Colonic mucosa (tissue), 4 donors: ENCODE results near the gene SIM2. TPM values are rescaled to one million over a fixed set of nuclear protein-coding genes. Genes with fewer than 3 reads are reported as not detected.

Source experiments
- DNase-seq: peaks from one replicate; pipeline ENCODE4 v3.0.0-alpha.2; 2020
- H3K27ac ChIP-seq: fragments of 200-600 bp; one replicate; pipeline ENCODE4 v1.8.0; 2021
- H3K27me3 ChIP-seq: fragments of 200-600 bp; one replicate; pipeline ENCODE4 v1.8.0; 2021
- H3K36me3 ChIP-seq: fragments of 200-600 bp; one replicate; pipeline ENCODE4 v1.8.0; 2021
- H3K4me1 ChIP-seq: fragments of 200-600 bp; one replicate; pipeline ENCODE4 v1.8.0; 2021; ENCODE audit warnings: mild to moderate bottlenecking
- H3K4me3 ChIP-seq: fragments of 200-600 bp; one replicate; pipeline ENCODE4 v1.8.0; 2021
- H3K9ac ChIP-seq, 2 donors: one replicate each; pipeline ENCODE4 v1.7.0; 2013; ENCODE audit warnings: control low read depth in 2 of 2, low read depth in 2 of 2, low read length in 2 of 2
- H3K9me3 ChIP-seq: fragments of 200-600 bp; one replicate; pipeline ENCODE4 v1.8.0; 2021
- intact Hi-C: fragments of 100-400 bp; cut with DNase I; formaldehyde crosslinking; loops from one replicate; pipeline ENCODE4 v1.14.1; 2022
- total RNA-seq, 2 donors: library from RNA; stranded (reverse); fragmentation: NEBNext Ultra II Directional in 1 of 2; extraction: Animal tissue kit (Norgen Biotek cat#: 25700) in 1 of 2; gene quantifications; one replicate each; pipeline ENCODE4 v1.2.1, GENCODE V29; 2021
- TF ChIP-seq, protein P1 (sequence below): fragments of 200-600 bp; IDR thresholded peaks from one replicate; pipeline ENCODE4 v1.8.0; 2022; ENCODE audit warnings: antibody characterized with exemption, mild to moderate bottlenecking
- donor health status: healthy.
- donor health status: DM: no; HTN: no; CAD: no.
- donor health status: DM: no; HTN: no; CAD: no.

SIM2 gene
- total RNA-seq, 2 donors from 2014 or later = 0.07 to 0.08 TPM

DNA sequence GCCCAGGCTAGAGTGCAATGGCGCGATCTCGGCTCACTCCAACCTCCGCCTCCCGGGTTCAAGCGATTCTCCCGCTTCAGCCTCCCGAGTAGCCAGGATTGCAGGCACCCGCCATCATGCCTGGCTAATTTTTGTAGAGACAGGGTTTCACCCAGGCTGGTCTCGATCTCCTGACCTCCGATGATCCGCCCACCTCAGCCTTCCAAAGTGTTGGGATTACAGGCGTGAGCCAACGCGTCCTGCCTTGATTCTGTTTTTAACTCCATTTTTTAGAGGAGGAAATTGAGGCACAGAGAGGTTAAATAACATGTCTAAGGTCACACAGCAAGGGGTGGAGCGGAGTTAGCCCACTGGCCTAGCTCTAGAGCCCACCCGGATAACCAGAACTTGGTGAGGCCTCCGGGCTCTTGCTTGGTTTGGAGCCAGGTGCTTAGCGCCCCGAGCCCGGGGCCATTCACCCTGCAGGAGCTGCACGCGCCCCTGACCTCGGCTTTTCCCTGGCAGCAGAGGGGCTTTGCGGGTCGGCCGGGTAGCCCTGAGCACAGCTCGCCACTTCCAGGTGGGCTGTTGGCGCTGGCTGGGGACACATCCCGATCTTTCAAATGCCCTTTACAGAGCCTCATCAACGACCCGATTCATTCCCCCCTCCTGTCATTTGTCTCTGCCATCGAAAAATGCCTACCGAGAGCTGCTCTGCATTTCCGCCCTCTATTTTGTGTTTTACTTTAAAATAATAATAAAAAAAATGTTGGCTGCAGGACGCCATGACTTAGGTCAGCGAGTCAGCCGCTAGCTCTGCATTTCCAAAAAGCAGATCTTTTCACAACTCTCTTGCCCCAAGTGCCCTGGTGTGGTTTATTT is 11.2 kb downstream of the SIM2 start:
- Histone ChIP-seq H3K27me3 (peaks cover 81% of the 10 kb centered on the region), H3K36me3 (no peaks in the 10 kb centered on the region), H3K27ac (no peak overlapping the region), H3K4me3 (no peak overlapping the region), H3K9me3 (no peaks in the 10 kb centered on the region), H3K9ac (no peak overlapping the region), H3K4me1 (peaks cover 8% of the 10 kb centered on the region)
- TF ChIP-seq, protein P1, sequence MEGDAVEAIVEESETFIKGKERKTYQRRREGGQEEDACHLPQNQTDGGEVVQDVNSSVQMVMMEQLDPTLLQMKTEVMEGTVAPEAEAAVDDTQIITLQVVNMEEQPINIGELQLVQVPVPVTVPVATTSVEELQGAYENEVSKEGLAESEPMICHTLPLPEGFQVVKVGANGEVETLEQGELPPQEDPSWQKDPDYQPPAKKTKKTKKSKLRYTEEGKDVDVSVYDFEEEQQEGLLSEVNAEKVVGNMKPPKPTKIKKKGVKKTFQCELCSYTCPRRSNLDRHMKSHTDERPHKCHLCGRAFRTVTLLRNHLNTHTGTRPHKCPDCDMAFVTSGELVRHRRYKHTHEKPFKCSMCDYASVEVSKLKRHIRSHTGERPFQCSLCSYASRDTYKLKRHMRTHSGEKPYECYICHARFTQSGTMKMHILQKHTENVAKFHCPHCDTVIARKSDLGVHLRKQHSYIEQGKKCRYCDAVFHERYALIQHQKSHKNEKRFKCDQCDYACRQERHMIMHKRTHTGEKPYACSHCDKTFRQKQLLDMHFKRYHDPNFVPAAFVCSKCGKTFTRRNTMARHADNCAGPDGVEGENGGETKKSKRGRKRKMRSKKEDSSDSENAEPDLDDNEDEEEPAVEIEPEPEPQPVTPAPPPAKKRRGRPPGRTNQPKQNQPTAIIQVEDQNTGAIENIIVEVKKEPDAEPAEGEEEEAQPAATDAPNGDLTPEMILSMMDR = no peak
- intact Hi-C loops = no loop called here
- no peak for DNase-seq

DNA sequence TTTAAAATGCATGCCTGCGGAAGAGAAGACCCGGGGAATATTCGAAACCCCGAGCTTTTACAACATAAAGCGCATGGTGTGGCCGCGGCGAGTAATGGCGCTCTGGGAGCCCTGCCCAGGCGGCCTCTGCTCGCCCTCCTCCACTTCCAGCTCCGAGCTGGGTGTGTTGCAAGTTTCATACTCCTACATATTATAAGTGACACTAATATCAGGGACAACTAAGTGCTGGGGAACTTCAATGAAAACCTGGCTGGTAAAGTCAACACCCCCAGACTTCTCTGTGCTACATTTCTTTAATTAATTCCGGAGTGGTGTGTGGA is 11.8 kb downstream of the SIM2 start:
- TF ChIP-seq, protein P1 = no peak
- H3K4me1 ChIP-seq = peaks cover 8% of the 10 kb centered on the region
- H3K36me3 ChIP-seq = no peaks in the 10 kb centered on the region
- no peak for DNase-seq
- no peak overlapping the region for H3K9ac ChIP-seq
- peaks cover 75% of the 10 kb centered on the region for H3K27me3 ChIP-seq
- no peaks in the 10 kb centered on the region for H3K9me3 ChIP-seq
- intact Hi-C loops = no loop called here
- H3K27ac ChIP-seq = no peak overlapping the region
- no peak overlapping the region for H3K4me3 ChIP-seq

DNA sequence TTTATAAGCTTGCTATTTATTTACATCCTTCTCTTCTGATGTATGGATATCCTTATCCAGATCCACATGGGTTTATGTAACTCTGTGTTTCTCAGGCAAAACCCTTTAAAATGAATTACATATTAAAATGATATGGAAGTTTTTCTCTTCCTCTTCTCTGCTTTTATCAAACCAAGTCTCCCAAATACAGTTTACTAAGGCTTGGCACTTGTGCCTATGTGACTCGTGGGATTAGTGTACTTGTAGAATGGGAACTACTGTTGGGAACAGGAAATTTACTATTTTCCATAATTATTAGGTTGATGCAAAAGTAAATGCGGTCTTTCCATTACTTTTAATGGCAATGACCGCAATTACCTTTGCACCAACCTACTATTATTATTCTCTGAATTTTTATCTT is 14.8 kb downstream of the SIM2 start:
- Histone ChIP-seq H3K9me3 (no peaks in the 10 kb centered on the region), H3K27ac (no peak overlapping the region), H3K36me3 (no peaks in the 10 kb centered on the region), H3K9ac (no peak overlapping the region), H3K4me1 (peaks cover 3% of the 10 kb centered on the region), H3K4me3 (no peak overlapping the region), H3K27me3 (peaks cover 45% of the 10 kb centered on the region)
- TF ChIP-seq, protein P1 = no peak
- no peak for DNase-seq
- intact Hi-C loops = no loop called here

DNA sequence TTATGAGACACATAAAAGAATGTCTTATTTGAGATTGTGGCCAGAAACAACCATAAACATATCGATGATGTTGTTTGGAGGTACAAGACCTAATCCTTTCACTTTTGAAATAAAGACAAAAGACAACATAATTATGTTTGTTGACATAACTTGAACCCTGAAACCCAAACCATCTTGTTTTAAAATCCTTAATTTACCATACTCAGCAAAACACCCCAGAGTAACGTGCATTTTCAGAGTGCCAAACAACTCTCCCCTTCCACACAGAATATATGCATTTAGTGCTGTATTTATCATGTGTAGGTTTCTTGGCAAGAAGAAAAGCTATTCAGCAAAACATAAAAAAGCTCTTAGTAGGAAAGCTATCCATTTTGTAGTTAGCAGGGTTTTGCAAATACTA is 17.5 kb downstream of the SIM2 start:
- DNase-seq = no peak
- Histone ChIP-seq H3K9ac (no peak overlapping the region), H3K36me3 (no peaks in the 10 kb centered on the region), H3K4me1 (no peaks in the 10 kb centered on the region), H3K4me3 (no peak overlapping the region), H3K9me3 (no peaks in the 10 kb centered on the region), H3K27ac (no peak overlapping the region), H3K27me3 (peaks cover 18% of the 10 kb centered on the region)
- TF ChIP-seq, protein P1 = no peak
- intact Hi-C loops = no loop called here

DNA sequence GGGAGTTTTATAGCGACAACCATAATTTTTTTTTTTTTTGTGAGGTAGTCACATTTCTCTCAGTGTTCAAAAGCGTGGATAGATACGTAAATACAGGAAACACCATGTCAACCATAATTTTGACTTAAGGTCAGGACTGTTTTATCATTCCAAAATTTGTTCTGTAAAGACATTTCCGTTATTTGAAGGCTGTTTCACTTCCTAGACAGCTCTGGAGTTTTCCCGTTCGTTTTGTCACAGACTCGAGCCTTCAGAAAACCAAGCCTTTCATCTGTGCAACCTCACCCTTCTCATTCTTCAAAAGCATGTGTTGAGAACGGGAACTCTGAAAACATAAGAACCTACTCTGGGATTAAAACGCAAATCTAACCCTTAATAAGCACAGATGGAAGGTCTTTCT is 17.9 kb downstream of the SIM2 start:
- no peak overlapping the region for H3K4me3 ChIP-seq

More for the DNA sequence above, 17.9 kb downstream of the SIM2 start:
- intact Hi-C loops = no loop called here
- DNase-seq = no peak
- no peaks in the 10 kb centered on the region for H3K36me3 ChIP-seq
- no peak overlapping the region for H3K9ac ChIP-seq
- H3K9me3 ChIP-seq = no peaks in the 10 kb centered on the region
- TF ChIP-seq, protein P1 = no peak
- H3K27ac ChIP-seq = no peak overlapping the region
- H3K4me1 ChIP-seq = no peaks in the 10 kb centered on the region
- H3K27me3 ChIP-seq = peaks cover 18% of the 10 kb centered on the region
